Osteocyte (in vitro differentiated cells): ENCODE measurements around the gene KCNQ4. TPM values are rescaled to one million over a fixed set of nuclear protein-coding genes. Genes with fewer than 3 reads are reported as not detected.

Experiments used
- DNase-seq: peaks from one replicate; pipeline ENCODE4 v3.0.0; 2021; ENCODE audit warnings: mixed read lengths; ENCODE audit not compliant: unreplicated experiment; ENCODE audit errors: extremely low spot score
- H3K27ac Mint-ChIP-seq: one replicate; pipeline ENCODE4 v1.8.0; 2021; ENCODE audit warnings: mild to moderate bottlenecking, mixed read lengths; ENCODE audit not compliant: unreplicated experiment
- H3K27me3 Mint-ChIP-seq: one replicate; pipeline ENCODE4 v1.8.0; 2021; ENCODE audit warnings: mixed read lengths; ENCODE audit not compliant: unreplicated experiment
- H3K36me3 Mint-ChIP-seq: one replicate; pipeline ENCODE4 v1.8.0; 2021; ENCODE audit warnings: mixed read lengths; ENCODE audit not compliant: unreplicated experiment
- H3K4me1 Mint-ChIP-seq: one replicate; pipeline ENCODE4 v1.8.0; 2021; ENCODE audit warnings: mixed read lengths; ENCODE audit not compliant: unreplicated experiment
- H3K4me3 Mint-ChIP-seq: one replicate; pipeline ENCODE4 v1.8.0; 2021; ENCODE audit warnings: mild to moderate bottlenecking, moderate library complexity, mixed read lengths; ENCODE audit not compliant: unreplicated experiment
- H3K9me3 Mint-ChIP-seq: one replicate; pipeline ENCODE4 v1.8.0; 2021; ENCODE audit warnings: mixed read lengths; ENCODE audit not compliant: unreplicated experiment
- CTCF ChIP-seq: fragments of 200-600 bp; sonication (generic); IDR thresholded peaks from 2 replicates; pipeline ENCODE4 v1.5.0; 2021; ENCODE audit warnings: antibody characterized with exemption, mild to moderate bottlenecking, moderate library complexity
- total RNA-seq: library from RNA; stranded (reverse); gene quantifications from 2 replicates; pipeline ENCODE4 v1.2.1, GENCODE V29; 2021

The KCNQ4 gene
- total RNA-seq, 1 donor from 2014 or later: 0.51 TPM

GRCh38 chr1:40877698-40878097, 94.1 kb downstream of the KCNQ4 start:
- no peak for TF ChIP-seq CTCF
- no peaks in the 10 kb centered on the region for H3K9me3 Mint-ChIP-seq
- H3K4me3 Mint-ChIP-seq: no peak overlapping the region
- no peaks in the 10 kb centered on the region for H3K36me3 Mint-ChIP-seq
- H3K27ac Mint-ChIP-seq: peak overlapping the region; percentile 94
- H3K27me3 Mint-ChIP-seq: no peaks in the 10 kb centered on the region
- DNase-seq: peak; percentile 93
- H3K4me1 Mint-ChIP-seq: peaks cover 49% of the 10 kb centered on the region

GRCh38 chr1:40878906-40879305, 95.3 kb downstream of the KCNQ4 start:
- TF ChIP-seq CTCF: no peak
- no peak for DNase-seq
- Mint-ChIP-seq H3K36me3 (no peaks in the 10 kb centered on the region), H3K4me1 (peaks cover 46% of the 10 kb centered on the region), H3K27ac (peak overlapping the region; percentile 94), H3K9me3 (no peaks in the 10 kb centered on the region), H3K4me3 (no peak overlapping the region), H3K27me3 (no peaks in the 10 kb centered on the region)

- Mint-ChIP-seq H3K4me3 (no peak overlapping the region), H3K4me1 (peaks cover 47% of the 10 kb centered on the region), H3K9me3 (no peaks in the 10 kb centered on the region), H3K36me3 (no peaks in the 10 kb centered on the region), H3K27me3 (no peaks in the 10 kb centered on the region), H3K27ac (peak overlapping the region; percentile 43)
- DNase-seq: no peak
- no peak for TF ChIP-seq CTCF
These were observed 96.0 kb downstream of the KCNQ4 start for GRCh38 chr1:40879482-40880175.

- Mint-ChIP-seq H3K4me1 (peaks cover 36% of the 10 kb centered on the region), H3K9me3 (no peaks in the 10 kb centered on the region), H3K36me3 (no peaks in the 10 kb centered on the region), H3K27ac (no peak overlapping the region), H3K4me3 (no peak overlapping the region), H3K27me3 (peaks cover under 1% of the 10 kb centered on the region)
- TF ChIP-seq CTCF: no peak
- no peak for DNase-seq
These were observed 97.4 kb downstream of the KCNQ4 start for GRCh38 chr1:40880813-40881549.

- Mint-ChIP-seq H3K4me3 (no peak overlapping the region), H3K27ac (no peak overlapping the region), H3K36me3 (no peaks in the 10 kb centered on the region), H3K27me3 (peaks cover 4% of the 10 kb centered on the region), H3K9me3 (no peaks in the 10 kb centered on the region), H3K4me1 (peaks cover 15% of the 10 kb centered on the region)
- no peak for TF ChIP-seq CTCF
- DNase-seq: no peak
These were observed 100.6 kb downstream of the KCNQ4 start for GRCh38 chr1:40884055-40884795.
